Inflammatory macrophage (primary cell): ENCODE results near the gene TNIK.
"Not testable (repeated sequence)": the region's sequence is repeated elsewhere in the genome, so short reads cannot be mapped to it uniquely, and the experiment has no call there.

ENCODE experiments used
- DNase-seq, 2 donors: peaks; one replicate each; pipeline ENCODE4 v3.0.0-alpha.2; 2020 to 2022

TNIK gene

DNA sequence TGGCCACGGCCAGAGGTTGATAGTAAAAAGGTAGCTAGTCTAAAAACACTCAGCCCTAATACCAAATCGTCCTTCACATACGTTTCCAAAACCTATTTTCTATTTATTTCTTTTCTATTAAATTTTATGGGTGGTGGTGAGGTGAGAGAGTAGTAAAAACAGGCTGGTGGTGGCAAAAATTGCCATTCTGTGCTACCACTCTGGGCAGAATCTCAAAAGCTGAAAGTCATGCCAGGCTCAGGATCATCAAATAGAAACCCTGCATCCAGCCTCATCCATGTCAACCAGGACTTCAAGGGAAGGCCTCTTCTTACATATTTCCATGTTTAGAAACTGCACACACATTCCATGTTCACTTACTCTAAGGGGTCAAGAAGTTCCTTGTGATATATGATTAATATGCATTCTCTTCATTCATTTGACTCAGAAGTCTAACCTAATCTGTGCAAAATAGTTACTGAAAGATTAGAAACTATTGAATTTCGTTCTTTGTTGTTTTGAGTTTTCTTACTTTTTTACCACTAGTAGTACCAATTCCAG is 153.1 kb downstream of the TNIK start:
- DNase-seq = no peak

- DNase-seq = no peak
These were observed 153.6 kb downstream of the TNIK start for GRCh38 chr3:171306631-171307030.

- DNase-seq = not testable (repeated sequence)
These were observed 154.4 kb downstream of the TNIK start for GRCh38 chr3:171305823-171306222.

DNA sequence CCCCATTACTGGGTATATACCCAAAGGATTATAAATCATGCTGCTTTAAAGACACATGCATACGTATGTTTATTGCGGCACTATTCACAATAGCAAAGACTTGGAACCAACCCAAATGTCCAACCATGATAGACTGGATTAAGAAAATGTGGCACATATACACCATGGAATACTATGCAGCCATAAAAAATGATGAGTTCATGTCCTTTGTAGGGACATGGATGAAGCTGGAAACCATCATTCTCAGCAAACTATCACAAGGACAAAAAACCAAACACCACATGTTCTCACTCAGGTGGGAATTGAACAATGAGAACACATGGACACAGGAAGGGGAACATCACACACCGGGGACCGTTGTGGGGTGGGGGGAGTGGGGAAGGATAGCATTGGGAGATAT is 155.7 kb downstream of the TNIK start:
- DNase-seq = not testable (repeated sequence)

- DNase-seq = not testable (repeated sequence)
These were observed 156.2 kb downstream of the TNIK start for GRCh38 chr3:171304017-171304416.

DNA sequence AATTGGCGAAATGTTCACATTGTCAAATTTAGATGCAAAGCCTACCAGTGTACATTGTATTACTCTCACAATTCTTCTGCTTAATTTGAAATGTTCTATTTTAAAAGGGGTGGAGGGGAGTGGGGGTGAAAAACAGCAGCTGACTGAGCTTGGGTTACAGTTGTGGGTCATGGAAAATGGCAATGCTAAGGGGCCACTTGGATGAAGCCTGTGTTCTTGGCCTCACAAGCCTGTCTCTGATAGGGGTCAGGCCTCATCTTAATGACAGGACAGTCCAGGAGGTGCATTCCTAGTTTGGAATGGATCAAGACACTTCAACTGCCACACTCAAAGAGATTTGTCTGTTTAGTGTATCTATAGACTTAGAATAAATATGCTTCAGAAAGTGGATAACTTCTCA is 158.2 kb downstream of the TNIK start:
- DNase-seq = no peak

GRCh38 chr3:171301002-171301401 is 159.2 kb downstream of the TNIK start:
- no peak for DNase-seq

DNA sequence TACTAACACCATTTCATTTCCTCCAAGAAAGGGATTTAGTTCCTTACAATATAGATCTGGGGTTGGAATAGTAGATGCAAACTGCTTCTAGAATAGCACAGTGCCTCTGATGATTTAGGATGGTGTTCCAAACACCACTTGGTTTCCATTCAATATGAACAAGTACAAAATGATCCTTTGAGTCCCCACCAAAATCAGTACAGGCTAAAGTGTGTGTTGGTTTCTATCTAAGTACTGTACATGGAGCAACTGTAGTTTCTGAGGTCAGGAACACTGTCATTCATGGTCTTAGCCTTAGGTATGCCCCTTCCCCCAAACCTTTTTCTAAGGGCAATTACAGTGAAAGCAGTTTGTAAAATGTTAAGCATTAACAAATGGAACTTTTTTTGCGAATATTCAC is 162.3 kb downstream of the TNIK start:
- no peak for DNase-seq

DNA sequence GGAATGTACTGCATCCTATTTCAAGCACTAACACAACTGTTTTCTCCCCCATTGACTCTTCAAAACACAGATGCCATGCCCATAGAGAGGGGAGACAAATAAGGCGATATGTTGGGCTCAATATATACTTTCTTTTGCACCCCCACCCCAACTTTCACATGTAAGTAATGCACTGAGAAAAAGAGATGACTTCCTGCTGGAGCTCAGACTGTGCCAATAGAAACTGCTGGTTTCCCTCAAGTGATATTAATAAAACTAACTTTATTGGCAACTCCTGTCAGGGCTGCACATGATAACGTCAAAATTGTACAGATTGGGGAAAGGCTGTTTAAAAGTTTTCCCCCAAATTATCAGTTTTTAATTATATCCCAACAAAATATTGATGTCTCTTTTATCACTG is 163.0 kb downstream of the TNIK start:
- DNase-seq = no peak

DNA sequence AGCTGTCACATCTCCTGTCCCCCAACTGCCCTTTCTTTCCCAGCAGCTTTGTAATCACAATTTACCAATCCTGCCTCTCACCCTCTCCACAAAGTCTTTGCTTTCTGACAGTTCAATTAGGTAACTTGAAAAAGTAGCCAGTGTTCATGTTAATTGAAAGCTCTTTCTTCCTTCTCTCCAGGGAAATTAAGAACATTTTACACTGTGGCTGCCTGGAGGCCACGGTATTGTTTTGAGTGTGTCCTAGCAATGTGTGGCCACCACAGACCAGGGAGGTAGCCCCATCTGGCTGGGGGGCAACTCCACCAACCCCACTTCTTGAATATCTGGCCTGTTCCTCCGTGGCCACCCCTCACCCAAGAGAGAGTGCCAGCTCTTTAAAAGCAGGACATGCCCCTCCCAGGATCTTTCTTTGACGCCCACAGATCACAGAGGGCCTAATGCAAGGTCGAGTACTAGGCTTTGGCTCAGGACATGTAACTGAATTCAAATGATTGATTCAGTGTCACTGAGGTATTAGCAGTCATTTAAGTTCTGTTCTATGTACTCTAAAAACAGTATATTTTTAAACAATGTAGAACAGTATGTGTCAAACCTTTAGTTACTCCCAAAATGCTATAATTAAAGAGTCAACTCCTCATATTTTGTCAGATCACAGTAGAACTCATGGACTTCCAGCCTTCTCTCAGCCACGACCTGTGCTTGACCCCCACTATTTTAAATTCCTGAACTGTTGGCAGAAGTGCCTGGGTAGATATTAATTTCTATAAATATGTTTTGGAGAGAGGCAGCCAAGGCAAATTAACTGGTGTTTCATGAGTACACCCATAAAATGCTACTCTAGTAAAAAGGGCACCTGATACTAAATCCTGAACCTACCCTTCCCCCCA is 164.5 kb downstream of the TNIK start:
- no peak for DNase-seq

DNA sequence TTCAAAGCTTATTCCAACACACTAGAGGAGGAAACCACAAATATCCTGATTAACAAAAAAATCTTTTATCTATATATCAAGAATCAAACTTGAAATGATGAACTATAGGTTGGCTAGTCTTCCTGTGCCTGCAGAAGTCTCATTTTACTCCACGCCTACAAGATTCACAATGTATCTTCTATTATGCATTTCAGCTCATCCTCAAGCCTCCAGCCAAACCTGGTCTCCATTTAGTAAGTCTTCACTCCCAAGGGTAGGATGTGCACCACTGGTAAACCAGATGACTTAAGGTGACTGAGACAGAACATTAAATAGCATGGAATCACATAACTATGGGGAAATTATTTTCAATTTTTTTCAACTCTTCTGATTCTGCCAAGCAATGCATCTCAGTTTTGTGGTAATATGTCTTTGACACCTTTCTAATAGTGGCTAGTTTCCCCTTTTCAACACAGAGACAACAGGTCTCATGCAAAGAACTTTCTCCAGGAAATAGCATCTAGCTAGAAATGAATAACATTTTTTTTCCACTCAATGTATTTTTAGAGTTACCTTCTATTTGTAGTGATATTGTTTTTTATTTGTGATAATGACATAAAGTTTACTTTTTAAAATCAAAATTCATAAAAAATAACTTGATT is 166.9 kb downstream of the TNIK start:
- DNase-seq = no peak

- DNase-seq = no peak
These were observed 169.5 kb downstream of the TNIK start for GRCh38 chr3:171290680-171291079.

DNA sequence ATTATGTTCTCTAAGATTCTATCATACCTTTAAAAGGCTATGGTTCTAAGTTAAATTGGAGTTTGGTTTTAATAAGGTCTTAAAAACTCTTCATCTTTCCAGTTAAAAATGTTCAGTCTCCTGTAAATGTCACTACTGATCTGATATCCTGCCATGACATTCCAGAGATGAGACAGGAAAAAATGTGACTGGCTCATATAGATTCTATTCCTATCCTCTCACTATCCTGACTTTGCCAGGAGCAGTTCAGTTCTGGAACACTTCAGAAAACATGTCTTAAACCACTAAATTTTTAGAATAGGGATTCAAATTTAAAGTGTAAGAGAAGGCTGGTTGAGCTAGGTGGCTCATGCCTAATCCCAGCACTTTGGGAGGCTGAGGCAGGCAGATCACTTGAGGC is 170.9 kb downstream of the TNIK start:
- no peak for DNase-seq

- DNase-seq = not testable (repeated sequence)
These were observed 172.4 kb downstream of the TNIK start for GRCh38 chr3:171287761-171288160.

GRCh38 chr3:171286580-171287249 is 173.5 kb downstream of the TNIK start:
- DNase-seq = no peak

GRCh38 chr3:171285287-171285686 is 174.9 kb downstream of the TNIK start:
- no peak for DNase-seq

DNA sequence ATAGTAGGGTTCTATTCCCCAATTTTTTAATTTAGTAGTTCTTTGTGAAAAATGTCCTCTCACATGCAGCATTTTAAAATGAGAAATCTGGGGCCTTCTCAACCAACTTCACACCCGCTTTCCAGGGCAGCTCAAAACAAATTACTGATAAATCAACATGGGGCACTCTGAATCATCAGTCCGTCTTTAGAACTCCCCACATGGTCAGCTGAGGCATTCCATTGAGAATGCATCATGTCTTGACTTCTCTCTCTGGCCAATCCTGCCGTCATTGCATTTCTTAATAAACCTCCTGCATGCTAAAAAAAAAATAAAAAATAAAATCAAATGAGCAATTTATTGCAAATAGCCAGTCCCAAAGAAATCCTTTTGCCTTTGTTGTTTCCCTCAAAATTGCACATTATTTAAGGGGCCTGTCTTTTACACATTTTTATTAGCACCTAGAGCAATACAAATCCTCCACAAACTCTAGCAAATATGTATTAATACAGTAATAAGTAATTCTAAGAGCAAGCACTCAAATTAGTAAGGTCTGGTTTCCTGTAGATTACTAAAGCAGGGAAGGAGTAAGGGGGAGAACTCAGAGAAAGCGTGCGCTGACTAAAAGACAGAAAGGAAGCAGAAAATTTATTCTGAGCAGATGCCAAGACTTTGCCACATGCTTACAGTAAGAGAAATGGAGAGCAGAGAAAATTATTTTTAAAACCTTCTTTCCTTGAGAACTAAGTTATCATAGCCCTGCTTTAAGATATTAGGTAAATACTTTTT is 175.7 kb downstream of the TNIK start:
- DNase-seq = peak in 1 of 2 donors; percentile 11

DNA sequence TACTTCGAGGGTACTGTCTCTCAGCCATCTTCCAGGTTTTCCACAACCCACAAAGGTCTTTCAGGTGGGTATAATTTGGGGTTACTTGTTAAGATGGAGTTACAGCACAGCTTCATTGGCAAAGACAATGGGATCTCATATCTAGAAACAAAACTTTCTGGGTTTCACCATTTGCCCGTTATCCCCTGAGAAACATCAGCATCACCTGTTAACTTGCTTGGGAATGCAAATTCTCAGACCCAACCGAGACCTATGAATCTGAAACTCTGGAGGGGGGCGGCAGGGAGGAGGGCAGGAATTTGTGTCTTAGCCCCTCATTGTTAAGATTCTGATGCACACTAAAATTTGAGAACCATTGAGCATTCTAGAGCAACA is 176.4 kb downstream of the TNIK start:
- no peak for DNase-seq

GRCh38 chr3:171283183-171283847 is 176.9 kb downstream of the TNIK start:
- DNase-seq = no peak

DNA sequence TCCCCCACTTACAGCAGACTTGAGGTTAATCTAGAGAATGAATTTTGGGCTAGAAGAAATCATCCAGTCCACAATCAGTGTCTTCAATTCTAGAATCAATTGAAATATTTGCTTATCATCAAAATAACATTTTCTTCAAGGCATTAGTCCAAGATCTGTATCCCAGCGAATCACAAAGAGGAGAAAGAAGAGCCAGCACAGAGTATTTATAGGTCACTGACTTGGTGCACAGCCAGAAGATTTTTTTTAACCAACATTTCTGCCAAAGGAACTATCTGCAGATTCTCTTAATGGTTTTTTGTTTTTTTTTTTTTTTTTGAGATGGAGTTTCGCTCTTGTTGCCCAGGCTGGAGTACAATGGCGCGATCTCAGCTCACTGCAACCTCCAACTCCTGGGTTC is 178.2 kb downstream of the TNIK start:
- DNase-seq = no peak

GRCh38 chr3:171281256-171281992 is 178.8 kb downstream of the TNIK start:
- DNase-seq = no peak
